ENCODE data around the gene TROAP. TPM values are rescaled to one million over a fixed set of nuclear protein-coding genes. Genes with fewer than 3 reads are reported as not detected.
"Not testable (repeated sequence)": the region's sequence is repeated elsewhere in the genome, so short reads cannot be mapped to it uniquely, and the experiment has no call there.

TROAP gene
- total RNA-seq, 3 donors from 2014 or later (not counting 1 experiment from before 2014, with no cell fraction given): 0.58 to 3.0 (median 2.2) TPM

GRCh38 chr12:49332891-49333371 lies 9.9 kb downstream of the TROAP start:
- H3K27me3 ChIP-seq (ENCODE audit: control insufficient read depth, insufficient read depth, low read length): peaks cover 38% of the 10 kb centered on the region
- H3K27ac Mint-ChIP-seq: no peak overlapping the region

DNA sequence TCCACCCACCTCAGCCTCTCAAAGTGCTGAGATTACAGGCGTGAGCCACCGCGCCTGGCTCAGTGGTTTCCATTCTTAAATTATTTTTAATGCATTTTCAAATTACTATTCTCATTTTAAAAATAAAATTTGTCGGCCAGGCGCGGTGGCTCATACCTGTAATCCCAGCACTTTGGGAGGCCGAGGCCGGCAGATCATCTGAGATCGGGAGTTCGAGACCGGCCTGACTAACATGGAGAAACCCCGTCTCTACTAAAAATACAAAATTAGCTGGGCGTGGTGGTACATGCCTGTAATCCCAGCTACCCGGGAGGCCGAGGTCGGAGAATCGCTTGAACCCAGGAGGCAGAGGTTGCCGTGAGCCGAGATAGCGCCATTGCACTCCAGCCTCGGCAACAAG lies 10.7 kb downstream of the TROAP start:
- WGBS (ENCODE audit: insufficient coverage): 42% methylated on average over 17 of the region's 21 CpGs
- DNase-seq; ATAC-seq; intact Hi-C loops (cut with micrococcal nuclease); H3K9me3 Mint-ChIP-seq; H3K27ac ChIP-seq (ENCODE audit: low read length); H3K9me3 ChIP-seq (ENCODE audit: control insufficient read depth, insufficient read depth, low read length); H3K36me3 Mint-ChIP-seq; H3K4me3 ChIP-seq (ENCODE audit: low read length); H3K27ac Mint-ChIP-seq; H3K4me3 Mint-ChIP-seq; H3K36me3 ChIP-seq (ENCODE audit: control insufficient read depth, insufficient read depth, low read length): not testable (repeated sequence)
- Mint-ChIP-seq H3K4me1 (peaks cover 10 to 30% of the 10 kb centered on the region in 2 donors), H3K27me3 (ENCODE audit: low read depth in 2 of 2) (peaks cover 53 to 54% of the 10 kb centered on the region in 2 donors)
- Histone ChIP-seq H3K4me1 (ENCODE audit: control insufficient read depth, insufficient read depth, low read length) (peaks cover 26% of the 10 kb centered on the region), H3K27me3 (ENCODE audit: control insufficient read depth, insufficient read depth, low read length) (peaks cover 39% of the 10 kb centered on the region)

More at GRCh38 chr12:49332891-49333371, 9.9 kb downstream of the TROAP start:
- H3K4me3 Mint-ChIP-seq: peak overlapping the region; percentile 53
- H3K9me3 Mint-ChIP-seq: no peaks in the 10 kb centered on the region
- Histone ChIP-seq H3K4me3 (ENCODE audit: low read length) (no peak overlapping the region), H3K9me3 (ENCODE audit: control insufficient read depth, insufficient read depth, low read length) (no peaks in the 10 kb centered on the region), H3K36me3 (ENCODE audit: control insufficient read depth, insufficient read depth, low read length) (no peaks in the 10 kb centered on the region), H3K4me1 (ENCODE audit: control insufficient read depth, insufficient read depth, low read length) (peaks cover 26% of the 10 kb centered on the region), H3K27ac (ENCODE audit: low read length) (no peak overlapping the region)
- intact Hi-C loops (cut with micrococcal nuclease): no loop called here
- no peaks in the 10 kb centered on the region for H3K36me3 Mint-ChIP-seq
- no peak for TF ChIP-seq CTCF (IDR thresholded peaks at IDR 0.05)
- WGBS (ENCODE audit: insufficient coverage): 25% methylated on average over 40 of the region's 40 CpGs
- DNase-seq (no peak), ATAC-seq (no peak)
- peaks cover 45 to 46% of the 10 kb centered on the region in 2 donors for H3K27me3 Mint-ChIP-seq (ENCODE audit: low read depth in 2 of 2)
- H3K4me1 Mint-ChIP-seq: peaks cover 10 to 30% of the 10 kb centered on the region in 2 donors

DNA sequence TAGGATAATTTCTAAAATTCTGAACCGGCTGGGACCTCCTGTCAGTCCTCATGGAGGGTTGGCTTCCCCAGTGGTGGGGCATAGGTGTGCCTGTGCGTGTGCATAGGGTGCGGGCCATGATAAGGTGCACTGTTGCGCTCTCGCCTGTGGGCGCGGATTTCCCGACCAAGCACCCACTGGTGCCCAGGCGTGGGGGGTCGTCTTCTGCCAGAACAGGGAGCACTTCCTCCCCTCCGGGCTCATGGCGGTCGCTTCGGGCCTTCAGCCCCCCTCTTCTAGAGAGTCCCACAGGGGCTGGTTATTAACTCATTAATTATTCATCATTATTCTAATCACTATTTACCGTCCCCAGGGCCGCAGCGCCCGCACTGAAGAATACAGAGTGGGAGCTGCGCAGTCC lies 11.2 kb downstream of the TROAP start:
- ATAC-seq (no peak), DNase-seq (no peak)
- TF ChIP-seq CTCF (IDR thresholded peaks at IDR 0.05): no peak
- intact Hi-C loops (cut with micrococcal nuclease): no loop called here
- H3K36me3 Mint-ChIP-seq: no peaks in the 10 kb centered on the region
- peaks cover 55 to 58% of the 10 kb centered on the region in 2 donors for H3K27me3 Mint-ChIP-seq (ENCODE audit: low read depth in 2 of 2)
- H3K4me3 ChIP-seq (ENCODE audit: low read length): no peak overlapping the region
- no peaks in the 10 kb centered on the region for H3K36me3 ChIP-seq (ENCODE audit: control insufficient read depth, insufficient read depth, low read length)
- no peak overlapping the region for H3K4me3 Mint-ChIP-seq
- peaks cover 39% of the 10 kb centered on the region for H3K27me3 ChIP-seq (ENCODE audit: control insufficient read depth, insufficient read depth, low read length)
- no peak overlapping the region for H3K27ac ChIP-seq (ENCODE audit: low read length)
- no peaks in the 10 kb centered on the region for H3K9me3 Mint-ChIP-seq
- no peak overlapping the region for H3K27ac Mint-ChIP-seq
- 29% methylated on average over 19 of the region's 19 CpGs for WGBS (ENCODE audit: insufficient coverage)
- no peaks in the 10 kb centered on the region for H3K9me3 ChIP-seq (ENCODE audit: control insufficient read depth, insufficient read depth, low read length)
- H3K4me1 ChIP-seq (ENCODE audit: control insufficient read depth, insufficient read depth, low read length): peaks cover 26% of the 10 kb centered on the region
- H3K4me1 Mint-ChIP-seq: peaks cover 10 to 30% of the 10 kb centered on the region in 2 donors

- H3K36me3 Mint-ChIP-seq: no peaks in the 10 kb centered on the region
- Histone ChIP-seq H3K9me3 (ENCODE audit: control insufficient read depth, insufficient read depth, low read length) (no peaks in the 10 kb centered on the region), H3K36me3 (ENCODE audit: control insufficient read depth, insufficient read depth, low read length) (no peaks in the 10 kb centered on the region), H3K27ac (ENCODE audit: low read length) (no peak overlapping the region), H3K27me3 (ENCODE audit: control insufficient read depth, insufficient read depth, low read length) (peaks cover 39% of the 10 kb centered on the region), H3K4me3 (ENCODE audit: low read length) (no peak overlapping the region), H3K4me1 (ENCODE audit: control insufficient read depth, insufficient read depth, low read length) (peaks cover 26% of the 10 kb centered on the region)
- no peak for TF ChIP-seq CTCF (IDR thresholded peaks at IDR 0.05)
- peaks cover 10 to 30% of the 10 kb centered on the region in 2 donors for H3K4me1 Mint-ChIP-seq
- no peak overlapping the region for H3K4me3 Mint-ChIP-seq
- H3K27ac Mint-ChIP-seq: no peak overlapping the region
- DNase-seq (no peak), ATAC-seq (no peak)
- H3K27me3 Mint-ChIP-seq (ENCODE audit: low read depth in 2 of 2): peaks cover 57 to 63% of the 10 kb centered on the region in 2 donors
- intact Hi-C loops (cut with micrococcal nuclease): no loop called here
- no peaks in the 10 kb centered on the region for H3K9me3 Mint-ChIP-seq
- 51% methylated on average over 11 of the region's 12 CpGs for WGBS (ENCODE audit: insufficient coverage)
Measured at GRCh38 chr12:49334681-49335080, 11.6 kb downstream of the TROAP start.

Data from natural killer cell (primary cell).